NCI-H146 treated with DMSO at 0.1 percent for 48 hours (cell line): Measurements from ENCODE around the gene PRM3.

ENCODE experiments used
- DNase-seq: peaks from one replicate; lab custom pipeline; 2025; ENCODE audit not compliant: unreplicated experiment; lab: John Stamatoyannopoulos, UW

The PRM3 gene

GRCh38 chr16:11229432-11229831, 44.0 kb downstream of the PRM3 start:
- DNase-seq, result no peak

- DNase-seq, result no peak
These were observed 47.5 kb downstream of the PRM3 start for GRCh38 chr16:11225677-11226549.

GRCh38 chr16:11224894-11225676, 48.3 kb downstream of the PRM3 start:
- DNase-seq, result no peak

- DNase-seq, result peak; percentile 46
These were observed 49.1 kb downstream of the PRM3 start for GRCh38 chr16:11224096-11224893.
